Motor neuron (in vitro differentiated cells): ENCODE measurements around the gene MAP2K7. TPM values are rescaled to one million over a fixed set of nuclear protein-coding genes. Genes with fewer than 3 reads are reported as not detected.
"Not testable (repeated sequence)": the region's sequence is repeated elsewhere in the genome, so short reads cannot be mapped to it uniquely, and the experiment has no call there.

Experiments
- ATAC-seq, 8 experiments: fragments of 200-7000 bp; cut with Tn5 transposase; replicated peaks in 6 of 8; 2 replicates each; pipeline ENCODE4 v1.8.0; 2021; ENCODE audit warnings: mild to moderate bottlenecking in 8 of 8, moderate library complexity in 8 of 8
- H3K27ac ChIP-seq, 2 donors: fragments of 250-450 bp; sonication (Bioruptor Pico); 2 replicates each; pipeline ENCODE4 v1.9.0; 2021; ENCODE audit warnings: antibody characterized with exemption in 2 of 2, mild to moderate bottlenecking in 2 of 2, moderate library complexity in 1 of 2
- H3K4me1 ChIP-seq, 2 donors: fragments of 250-450 bp; sonication (Bioruptor Pico); replicated peaks in 1 of 2; 2 replicates each; pipeline ENCODE4 v1.6.1; 2021; ENCODE audit warnings: antibody characterized with exemption in 2 of 2, mild to moderate bottlenecking in 2 of 2, moderate library complexity in 1 of 2
- H3K4me3 ChIP-seq, 5 donors: fragments of 250-450 bp; sonication (Bioruptor Pico); 2 replicates each; pipeline ENCODE4 v1.9.0; 2021; ENCODE audit warnings: antibody characterized with exemption in 5 of 5, mild to moderate bottlenecking in 5 of 5, moderate library complexity in 4 of 5
- WGBS, 10 experiments: fragments of 450-650 bp; shearing (Covaris generic); methylation state at CpG; one replicate each; pipeline ENCODE4 v1.0.0; 2022; 5-methylcytosine and 5-hydroxymethylcytosine counted together
- in situ Hi-C, 9 experiments: fragments of 400-800 bp; cut with MboI; loops; one replicate each; pipeline ENCODE4 v1.15.0; 2021; ENCODE audit warnings: low sequenced_read_pairs in 9 of 9, low pct_unique_long_range_greater_than_20kb in 2 of 9; ENCODE audit not compliant: unreplicated experiment in 9 of 9
- total RNA-seq, 8 experiments: library from RNA; unstranded; fragments of 300-600 nt; gene quantifications; 2 replicates each; pipeline versions ENCODE4 v1.2.3 to v1.2.4, GENCODE V29; 2022

The MAP2K7 gene
- total RNA-seq, 8 experiments from 2014 or later, result 10.3 to 28.2 (median 16.9) TPM

DNA sequence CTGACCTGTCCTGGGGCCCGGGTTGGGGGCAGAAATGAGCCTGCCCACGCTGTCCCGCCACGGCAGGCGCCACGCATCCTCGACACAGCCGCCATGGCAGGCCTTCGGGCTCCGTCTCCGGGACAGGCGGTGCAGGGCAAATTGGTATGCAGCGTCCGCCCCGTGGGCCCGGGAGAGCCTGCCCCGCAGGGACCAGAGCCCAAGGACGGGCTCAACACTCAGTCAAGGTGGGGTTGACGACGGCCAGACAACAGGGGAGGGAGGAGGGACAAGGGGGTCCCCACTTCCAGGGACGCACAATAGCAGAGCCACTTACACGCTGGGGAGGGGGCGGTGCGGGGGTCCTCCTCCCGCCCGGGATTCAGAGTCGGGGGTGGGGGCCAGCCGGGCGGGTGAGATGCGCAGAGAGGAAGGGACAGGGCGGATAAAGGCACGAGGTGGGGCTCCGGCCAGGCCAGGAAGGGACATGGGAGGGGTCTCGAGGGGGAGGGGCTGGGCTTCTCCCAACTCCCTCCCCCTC is 21.0 kb downstream of the MAP2K7 start:
- peak overlapping the region; percentile 64 to 79 (median 71) for H3K4me3 ChIP-seq
- in situ Hi-C loops, result loop anchor here in 1 of 9 experiments (25.0 kb wide), 1 partner anchor 313 kb away; no protein-coding TSS in a partner anchor
- peaks cover 18 to 23% of the 10 kb centered on the region in 2 donors for H3K4me1 ChIP-seq
- WGBS, 10 experiments, result no CpG with 5 or more reads among the region's 34 CpGs
- peak overlapping the region; percentile 12 to 79 for H3K27ac ChIP-seq
- no peak for ATAC-seq

DNA sequence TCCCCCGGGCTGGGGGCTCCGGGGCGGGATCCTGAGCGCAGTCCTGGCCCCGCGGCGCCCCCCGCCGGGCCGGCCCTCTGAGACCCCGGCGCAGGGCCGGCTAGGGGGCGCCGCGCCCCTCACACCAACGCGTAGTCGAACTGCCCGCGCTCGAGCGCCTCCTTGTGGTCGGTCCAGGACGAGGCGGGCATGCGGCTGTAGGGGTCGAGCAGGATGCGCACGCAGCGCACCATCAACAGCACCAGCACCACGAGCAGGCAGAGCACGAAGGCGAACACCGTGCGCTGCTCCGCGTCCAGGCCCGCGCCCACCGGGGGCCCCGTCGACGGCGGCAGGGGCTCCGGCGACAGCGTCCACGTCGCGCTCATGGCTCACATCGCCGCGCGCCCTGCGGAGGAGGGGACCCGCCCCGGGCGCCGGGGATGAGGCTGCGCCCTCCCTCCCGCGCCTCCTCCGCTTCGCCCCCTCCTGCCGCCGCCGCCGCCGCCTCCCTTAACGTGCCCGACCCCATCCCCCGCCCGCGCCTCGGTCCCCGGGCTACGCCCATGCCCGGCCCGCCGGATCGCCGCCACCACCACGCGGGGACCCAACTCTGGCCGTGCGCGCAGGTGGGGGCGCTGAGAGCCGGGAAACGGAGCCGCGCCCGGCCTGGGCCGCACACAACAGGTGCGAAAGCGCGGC is 21.6 kb downstream of the MAP2K7 start:
- peak; percentile 7 to 50 (median 46) for ATAC-seq
- WGBS, 10 experiments, result 0% methylated on average over 5 of the region's 98 CpGs; no CpG with 5 or more reads in 9 of the 10 experiments
- peak overlapping the region; percentile 79 to 81 for H3K27ac ChIP-seq

DNA sequence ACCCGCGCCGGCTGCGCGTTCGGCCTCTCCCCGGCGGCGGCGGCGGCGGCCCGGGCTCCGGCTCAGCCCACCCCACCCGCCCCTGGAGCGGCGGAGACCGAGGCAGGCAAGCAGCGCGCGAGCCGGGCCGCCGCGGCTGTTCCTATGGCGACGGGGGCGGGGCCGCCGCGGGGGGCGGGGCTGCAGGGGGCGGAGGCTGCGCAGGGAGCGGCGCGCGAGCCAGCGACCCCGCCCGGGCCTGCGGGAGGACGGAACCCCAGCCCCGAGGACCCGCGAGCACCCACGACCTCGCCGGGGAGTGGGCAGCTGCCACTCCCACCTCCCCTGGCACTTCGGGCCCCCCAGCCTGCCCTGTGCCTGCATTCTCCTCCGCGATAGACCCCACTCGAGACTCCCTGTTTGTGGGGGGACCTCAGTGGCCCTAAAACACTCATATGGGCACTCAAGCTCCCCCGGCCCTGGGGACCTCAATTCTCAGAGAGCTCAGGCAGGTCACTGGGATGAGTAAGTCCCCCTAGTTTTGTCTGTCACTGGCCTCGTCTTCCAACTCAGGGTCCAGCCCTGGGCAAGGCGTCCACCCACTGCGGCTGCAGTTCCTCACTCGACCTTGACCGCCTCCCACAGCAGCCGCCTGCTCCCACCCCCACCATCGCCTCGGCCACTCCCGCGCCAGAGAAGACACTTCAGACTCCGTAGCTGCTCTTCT is 22.5 kb downstream of the MAP2K7 start, which contains the start of gene CTXN1:
Gene CTXN1 (minus strand): TSS at position 115 of the 706 bp plus-strand sequence. CDS start 597 bp downstream, outside the sequence.
- Histone ChIP-seq H3K4me1 (peaks cover 16 to 25% of the 10 kb centered on the region in 2 donors), H3K4me3 (peak within 1 kb of the TSS; percentile 64 to 79 (median 71)), H3K27ac (peak within 1 kb of the TSS; percentile 79 to 81)
- peak; percentile 47 to 64 (median 55) for ATAC-seq
- WGBS, 10 experiments, result 0 to 30% (median 3%) methylated on average over 1 to 6 of the region's 65 CpGs; no CpG with 5 or more reads in 6 of the 10 experiments
- in situ Hi-C loops, result loop anchor here in 1 of 9 experiments (25.0 kb wide), 1 partner anchor 311 kb away; no protein-coding TSS in a partner anchor

More for the DNA sequence above, 21.6 kb downstream of the MAP2K7 start:
- in situ Hi-C loops, result loop anchor here in 1 of 9 experiments (25.0 kb wide), 1 partner anchor 312 kb away; no protein-coding TSS in a partner anchor
- peak overlapping the region; percentile 64 to 79 (median 71) for H3K4me3 ChIP-seq
- H3K4me1 ChIP-seq, result peaks cover 16 to 25% of the 10 kb centered on the region in 2 donors

DNA sequence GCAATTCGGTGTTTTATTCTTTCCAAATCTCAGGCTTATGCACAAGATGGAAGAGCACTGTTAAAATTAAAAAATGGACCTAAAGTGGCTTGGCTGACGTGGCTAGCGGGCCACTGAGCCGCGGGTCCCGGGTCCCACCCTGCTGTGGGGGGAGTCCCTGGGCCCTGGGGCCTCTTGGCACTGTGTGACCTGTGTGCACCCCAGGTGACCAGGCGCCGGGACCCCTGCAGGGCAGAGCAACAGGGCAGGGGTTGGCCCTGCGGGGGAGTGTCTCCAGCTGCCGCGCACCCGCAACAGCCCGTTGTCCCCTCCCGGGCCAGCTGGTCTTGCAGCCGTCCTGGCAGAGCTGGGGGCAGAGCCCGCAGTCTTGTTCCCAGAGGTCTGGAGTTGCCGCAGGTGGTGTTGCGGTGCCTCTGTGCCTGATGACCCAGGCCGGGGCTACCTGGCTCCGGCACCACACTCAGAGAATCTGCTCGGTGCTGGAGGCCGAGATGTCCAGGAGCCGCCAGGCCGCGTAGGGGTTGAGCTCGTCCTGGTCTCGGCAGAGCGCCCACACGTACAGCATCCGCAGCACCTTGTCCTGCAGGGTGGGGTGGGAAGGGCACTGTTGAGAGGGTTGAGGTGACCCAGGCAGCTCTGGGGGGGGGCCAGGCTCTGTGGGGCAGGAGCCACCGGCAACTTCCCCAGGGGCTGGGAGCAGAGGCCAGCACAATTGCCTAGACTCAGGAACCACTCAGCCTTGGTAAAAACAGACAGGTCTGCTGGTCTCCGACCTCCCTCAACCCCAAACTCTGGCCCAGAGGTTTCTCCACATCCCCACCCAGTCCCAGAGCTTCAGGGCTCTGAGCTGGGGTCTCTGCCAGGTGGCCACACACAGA is 23.3 kb downstream of the MAP2K7 start:
- WGBS, 10 experiments, result 73 to 96% (median 75%) methylated on average over 2 to 5 of the region's 32 CpGs; no CpG with 5 or more reads in 6 of the 10 experiments
- in situ Hi-C loops, result loop anchor here in 1 of 9 experiments (25.0 kb wide), 1 partner anchor 310 kb away; no protein-coding TSS in a partner anchor
- peak overlapping the region in 2 of 5 donors; percentile 77 to 79 for H3K4me3 ChIP-seq
- H3K4me1 ChIP-seq, result peaks cover 9 to 18% of the 10 kb centered on the region in 2 donors
- ATAC-seq, result no peak
- no peak overlapping the region for H3K27ac ChIP-seq

DNA sequence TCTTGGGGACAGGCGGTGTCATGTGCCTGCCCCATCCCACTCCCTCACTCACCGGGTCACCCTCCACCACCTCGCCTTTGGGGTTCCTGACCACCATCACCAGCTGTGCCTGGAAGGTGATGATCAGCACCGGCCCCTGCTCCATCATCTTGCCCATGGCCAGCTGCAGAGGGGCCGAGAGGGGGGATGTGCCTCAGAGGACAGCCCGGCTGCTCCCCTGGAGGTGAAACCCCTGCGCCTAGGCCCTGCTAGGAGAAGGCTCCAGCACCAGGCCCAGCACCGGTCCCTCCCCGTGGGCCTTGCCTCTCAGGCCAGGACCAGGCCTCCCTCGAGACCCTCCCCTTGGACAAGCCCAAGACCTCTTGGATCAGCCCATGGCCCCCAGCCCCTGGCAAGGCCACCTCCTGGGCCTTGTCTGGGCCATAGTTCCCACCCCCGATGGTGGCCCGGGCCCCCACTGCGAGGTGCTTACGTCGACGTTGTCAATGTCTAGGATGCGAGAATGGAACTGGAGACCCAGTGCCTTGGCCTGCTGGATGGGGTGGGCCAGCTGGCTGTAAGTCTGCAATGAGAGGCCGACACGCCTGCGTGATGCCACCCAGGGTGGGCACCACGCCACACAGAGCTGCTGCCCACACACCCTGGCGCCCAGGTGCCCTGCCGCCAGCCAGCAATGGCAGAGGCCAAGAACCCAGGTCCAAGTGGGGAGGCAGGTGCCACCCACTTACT is 24.1 kb downstream of the MAP2K7 start:
- Histone ChIP-seq H3K4me1 (peaks cover 8 to 18% of the 10 kb centered on the region in 2 donors), H3K27ac (no peak overlapping the region), H3K4me3 (no peak overlapping the region)
- in situ Hi-C loops, result loop anchor here in 1 of 9 experiments (25.0 kb wide), 1 partner anchor 310 kb away; no protein-coding TSS in a partner anchor
- no peak for ATAC-seq
- WGBS, 10 experiments, result 89 to 92% (median 90%) methylated on average over 2 to 13 of the region's 23 CpGs; no CpG with 5 or more reads in 6 of the 10 experiments

DNA sequence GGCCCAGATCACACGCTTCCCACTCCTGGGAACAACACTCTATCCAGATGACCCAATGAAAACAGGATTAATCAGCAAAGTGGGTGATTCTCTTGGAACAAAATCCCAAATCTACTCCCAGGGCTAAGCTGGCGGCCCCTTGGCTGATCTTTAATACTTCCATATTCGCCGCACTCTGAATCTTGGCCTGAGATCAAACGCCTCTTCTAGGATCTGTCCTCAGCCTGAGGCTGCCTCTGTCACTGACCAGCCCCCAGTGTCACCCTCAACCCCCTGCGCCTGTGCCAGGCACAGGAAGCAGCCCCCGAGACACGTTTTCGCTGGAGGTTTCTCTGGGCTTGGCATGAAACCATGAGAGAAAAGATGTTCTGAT is 24.6 kb downstream of the MAP2K7 start:
- WGBS, 10 experiments, result 34 to 100% (median 91%) methylated on average over 1 to 9 of the region's 9 CpGs; no CpG with 5 or more reads in 3 of the 10 experiments
- no peak overlapping the region for H3K4me3 ChIP-seq
- in situ Hi-C loops, result loop anchor here in 1 of 9 experiments (25.0 kb wide), 1 partner anchor 309 kb away; no protein-coding TSS in a partner anchor
- ATAC-seq, result peak in 1 of 8 experiments; percentile 3
- no peak overlapping the region for H3K27ac ChIP-seq
- H3K4me1 ChIP-seq, result peaks cover 8 to 18% of the 10 kb centered on the region in 2 donors

DNA sequence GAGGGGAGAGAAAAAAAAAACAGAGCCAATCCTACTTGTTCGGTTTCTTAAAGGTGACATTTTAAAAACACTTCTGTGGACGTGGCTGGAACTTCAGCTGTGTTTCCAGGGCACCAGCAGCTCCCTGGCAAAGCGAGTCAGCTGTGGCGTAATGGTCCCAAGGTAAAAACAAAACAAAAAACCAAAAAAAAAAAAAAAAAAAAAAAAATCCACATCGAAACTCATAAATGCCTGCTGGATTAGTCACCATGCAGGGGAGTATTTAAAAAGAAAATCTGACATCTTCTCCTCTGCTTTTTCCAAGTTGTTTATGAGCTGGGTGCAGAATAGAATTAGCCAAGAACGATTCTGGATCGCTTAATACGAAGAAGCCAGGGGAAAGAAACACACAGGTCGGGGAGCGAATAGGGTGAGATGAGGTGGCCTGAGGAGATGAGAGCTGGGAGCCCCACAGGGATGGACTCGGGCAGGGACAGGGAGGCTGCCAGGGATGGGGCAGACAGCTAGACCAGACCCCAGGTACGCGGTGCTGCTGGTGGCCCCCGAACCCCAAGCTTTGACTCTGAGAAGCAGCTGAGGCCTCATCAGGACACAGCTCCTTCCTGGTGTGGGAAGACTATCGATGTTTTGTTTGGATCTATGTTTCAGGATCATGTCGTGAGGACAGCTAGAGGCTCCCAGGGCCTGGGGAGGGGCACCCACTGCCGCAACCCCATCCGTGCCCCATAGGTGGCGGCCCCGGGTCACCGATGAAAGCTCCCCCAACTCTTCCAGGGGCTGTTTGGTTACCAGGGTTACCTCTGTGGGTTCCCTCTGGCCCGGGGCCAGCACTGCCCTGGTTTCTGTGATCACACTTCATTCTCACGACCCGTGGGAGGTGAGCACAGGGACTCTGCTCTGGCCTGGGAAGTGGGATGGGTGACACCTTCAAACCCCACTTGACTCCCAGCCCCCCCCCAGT is 25.3 kb downstream of the MAP2K7 start:
- peaks cover 8 to 18% of the 10 kb centered on the region in 2 donors for H3K4me1 ChIP-seq
- peak in 3 of 8 experiments; percentile 6 to 28 (median 15) for ATAC-seq
- H3K4me3 ChIP-seq, result no peak overlapping the region

DNA sequence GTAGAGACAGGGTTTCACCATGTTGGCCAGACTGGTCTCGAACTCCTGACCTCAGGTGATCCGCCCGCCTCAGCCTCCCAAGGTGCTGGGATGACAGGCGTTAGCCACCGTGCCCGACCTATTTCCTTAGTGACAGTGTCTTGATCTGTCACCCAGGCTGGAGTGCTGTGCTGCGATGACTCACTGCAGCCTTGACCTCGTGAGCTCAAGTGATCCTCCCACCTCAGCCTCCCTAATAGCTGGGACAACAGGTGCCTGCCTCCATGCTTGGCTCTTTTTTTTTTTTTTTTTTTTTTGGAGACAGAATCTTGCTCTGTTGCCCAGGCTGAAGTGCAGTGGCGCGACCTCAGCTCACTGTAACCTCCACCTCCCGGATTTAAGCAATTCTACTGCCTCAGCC is 26.4 kb downstream of the MAP2K7 start:
- 80 to 100% (median 91%) methylated on average over 2 to 3 of the region's 11 CpGs; no CpG with 5 or more reads in 6 of the 10 experiments for WGBS, 10 experiments
- in situ Hi-C loops, result loop anchor here in 1 of 9 experiments (25.0 kb wide), 1 partner anchor 307 kb away; no protein-coding TSS in a partner anchor
- not testable (repeated sequence) for H3K4me3 ChIP-seq, H3K27ac ChIP-seq, ATAC-seq
- H3K4me1 ChIP-seq, result peaks cover 8 to 16% of the 10 kb centered on the region in 2 donors

More for the DNA sequence above, 25.3 kb downstream of the MAP2K7 start:
- in situ Hi-C loops, result loop anchor here in 1 of 9 experiments (25.0 kb wide), 1 partner anchor 308 kb away; no protein-coding TSS in a partner anchor
- WGBS, 10 experiments, result 5 to 85% (median 74%) methylated on average over 5 to 13 of the region's 24 CpGs
- H3K27ac ChIP-seq, result peak overlapping the region in 1 of 2 donors; percentile 40

DNA sequence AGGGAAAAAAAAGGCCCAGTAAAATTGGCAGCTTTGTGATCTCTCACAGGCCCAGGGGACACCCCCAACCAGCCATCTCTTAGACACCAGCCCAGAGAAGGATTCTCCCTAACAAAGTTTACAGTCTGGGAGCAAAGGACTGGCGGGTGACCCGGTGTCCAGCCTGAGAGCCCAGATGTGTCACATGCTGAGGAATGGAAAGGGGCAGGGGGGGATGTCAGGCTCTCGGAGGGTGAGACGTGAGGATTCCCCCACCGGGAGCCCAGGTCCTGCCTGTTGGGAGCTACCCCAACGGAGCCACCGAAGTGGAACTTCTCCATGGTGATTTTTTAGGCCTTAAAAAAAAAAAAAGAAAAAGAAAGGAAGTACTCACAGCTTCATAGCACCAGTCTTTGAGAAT is 27.1 kb downstream of the MAP2K7 start:
- Histone ChIP-seq H3K27ac (no peak overlapping the region), H3K4me3 (no peak overlapping the region), H3K4me1 (peaks cover 8 to 16% of the 10 kb centered on the region in 2 donors)
- ATAC-seq, result no peak
- in situ Hi-C loops, result loop anchor here in 1 of 9 experiments (25.0 kb wide), 1 partner anchor 307 kb away; no protein-coding TSS in a partner anchor
- 75 to 100% (median 88%) methylated on average over 1 to 6 of the region's 7 CpGs; no CpG with 5 or more reads in 6 of the 10 experiments for WGBS, 10 experiments

DNA sequence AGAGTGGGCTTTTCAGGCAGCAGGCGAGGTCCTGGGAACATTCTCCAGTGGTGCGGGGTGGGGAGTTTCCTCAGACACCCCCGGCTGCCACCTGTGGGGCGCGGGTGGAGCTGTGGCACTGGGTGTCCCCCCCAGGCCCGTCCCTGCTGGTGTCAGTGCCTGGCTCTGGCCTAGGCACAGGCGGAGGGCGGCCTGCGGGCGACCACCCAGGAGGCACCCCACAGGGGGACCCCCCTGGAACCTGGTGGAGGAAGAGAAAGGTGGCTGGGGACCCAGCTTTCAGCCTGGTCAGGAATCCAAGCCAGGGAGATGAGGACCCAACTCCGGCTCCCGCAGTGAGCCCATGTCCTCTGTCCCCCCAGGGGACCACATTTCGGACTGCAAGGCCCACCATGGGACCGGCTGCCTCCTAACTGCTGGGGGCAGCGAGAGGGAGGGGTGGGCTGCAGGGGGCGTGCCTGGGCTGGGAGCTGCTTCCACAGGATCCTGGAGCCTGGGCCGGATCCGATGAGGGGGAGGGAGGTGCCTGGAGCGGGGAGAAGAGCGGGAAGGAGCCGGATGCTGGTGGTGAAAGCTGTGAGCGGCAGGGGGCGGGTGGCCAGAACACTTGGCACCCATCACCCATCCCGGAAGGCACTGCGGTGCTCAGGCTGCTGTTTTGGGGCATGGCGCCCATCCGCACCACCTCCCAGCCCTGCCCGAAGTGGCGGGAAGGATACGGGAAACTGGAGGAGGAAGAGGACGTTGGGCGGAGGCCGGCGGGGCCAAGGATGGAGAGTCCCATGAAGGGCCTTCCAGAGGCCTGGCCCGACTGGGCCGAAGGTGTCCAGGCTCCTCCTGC is 27.8 kb downstream of the MAP2K7 start:
- H3K27ac ChIP-seq, result no peak overlapping the region
- in situ Hi-C loops, result loop anchor here in 1 of 9 experiments (25.0 kb wide), 1 partner anchor 306 kb away; no protein-coding TSS in a partner anchor
- H3K4me1 ChIP-seq, result peaks cover 6 to 13% of the 10 kb centered on the region in 2 donors
- no peak for ATAC-seq
- H3K4me3 ChIP-seq, result no peak overlapping the region
- WGBS, 10 experiments, result 93 to 96% methylated on average over 6 to 8 of the region's 36 CpGs; no CpG with 5 or more reads in 8 of the 10 experiments
